NCI-H526 (cell line): ENCODE results near the gene DOK3.

Source experiments
- DNase-seq, 2 experiments: peaks; one replicate each; lab custom pipeline; 2025; lab: John Stamatoyannopoulos, UW

DOK3 gene

GRCh38 chr5:177468329-177468684 is 41.3 kb downstream of the DOK3 start:
- DNase-seq = no peak

GRCh38 chr5:177467436-177467835 is 42.2 kb downstream of the DOK3 start:
- no peak for DNase-seq

- no peak for DNase-seq
These were observed 42.8 kb downstream of the DOK3 start for GRCh38 chr5:177466861-177467260.

GRCh38 chr5:177465044-177465443 is 44.6 kb downstream of the DOK3 start:
- no peak for DNase-seq

- DNase-seq = no peak
These were observed 47.5 kb downstream of the DOK3 start for GRCh38 chr5:177462021-177462670.

GRCh38 chr5:177459819-177460628 is 49.6 kb downstream of the DOK3 start:
- no peak for DNase-seq

GRCh38 chr5:177459357-177459756 is 50.3 kb downstream of the DOK3 start:
- DNase-seq = no peak

- peak in 1 of 2 experiments; percentile 40 for DNase-seq
These were observed 50.7 kb downstream of the DOK3 start for GRCh38 chr5:177458912-177459350.

GRCh38 chr5:177457852-177458681 is 51.6 kb downstream of the DOK3 start:
- DNase-seq = no peak

GRCh38 chr5:177456976-177457851 is 52.4 kb downstream of the DOK3 start:
- peak; percentile 94 to 95 for DNase-seq

GRCh38 chr5:177456591-177456964 is 53.0 kb downstream of the DOK3 start:
- DNase-seq = no peak

GRCh38 chr5:177455661-177456590 is 53.7 kb downstream of the DOK3 start:
- peak; percentile 78 to 93 for DNase-seq

- DNase-seq = peak; percentile 50 to 88
These were observed 54.5 kb downstream of the DOK3 start for GRCh38 chr5:177455036-177455660.

- DNase-seq = peak; percentile 56 to 91
These were observed 55.1 kb downstream of the DOK3 start for GRCh38 chr5:177454397-177455035.

- DNase-seq = peak in 1 of 2 experiments; percentile 73
These were observed 55.7 kb downstream of the DOK3 start for GRCh38 chr5:177453852-177454396.

- DNase-seq = peak in 1 of 2 experiments; percentile 24
These were observed 56.7 kb downstream of the DOK3 start for GRCh38 chr5:177452688-177453638.
